ENCODE measurements around the gene MAST4.

Gene MAST4

DNA sequence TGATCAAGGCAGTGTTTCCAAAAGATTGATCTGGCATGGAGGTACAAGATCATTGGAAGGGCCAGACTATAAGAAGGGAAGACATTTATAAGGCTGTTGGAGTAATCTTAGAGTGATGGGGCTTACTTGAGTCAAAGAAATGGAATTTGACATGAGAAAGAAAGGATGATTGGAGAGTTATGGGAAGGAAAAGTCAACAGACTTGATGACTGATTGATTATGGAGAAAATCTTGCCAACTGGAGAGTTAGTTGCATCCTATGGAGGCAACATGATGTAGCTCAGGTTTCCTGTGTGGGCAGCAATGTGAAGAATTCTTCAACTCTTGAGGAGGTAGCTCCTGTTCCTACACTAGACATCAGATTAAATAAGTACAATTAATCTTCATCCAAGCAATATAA is 10.9 kb upstream of the MAST4 start:
- Histone ChIP-seq H3K36me3 (ENCODE audit: control insufficient read depth, insufficient read depth, low read length) (no peaks in the 10 kb centered on the region), H3K4me3 (replicated peaks; ENCODE audit: low read depth, low read length) (no peak overlapping the region), H3K27me3 (replicated peaks; ENCODE audit: control insufficient read depth, insufficient read depth, low read length) (peaks cover 2% of the 10 kb centered on the region; the same call in 1 of the 2 replicates)
- DNase-seq (ENCODE audit: extremely low read depth, insufficient read length) = no peak
- TF ChIP-seq, protein P1, sequence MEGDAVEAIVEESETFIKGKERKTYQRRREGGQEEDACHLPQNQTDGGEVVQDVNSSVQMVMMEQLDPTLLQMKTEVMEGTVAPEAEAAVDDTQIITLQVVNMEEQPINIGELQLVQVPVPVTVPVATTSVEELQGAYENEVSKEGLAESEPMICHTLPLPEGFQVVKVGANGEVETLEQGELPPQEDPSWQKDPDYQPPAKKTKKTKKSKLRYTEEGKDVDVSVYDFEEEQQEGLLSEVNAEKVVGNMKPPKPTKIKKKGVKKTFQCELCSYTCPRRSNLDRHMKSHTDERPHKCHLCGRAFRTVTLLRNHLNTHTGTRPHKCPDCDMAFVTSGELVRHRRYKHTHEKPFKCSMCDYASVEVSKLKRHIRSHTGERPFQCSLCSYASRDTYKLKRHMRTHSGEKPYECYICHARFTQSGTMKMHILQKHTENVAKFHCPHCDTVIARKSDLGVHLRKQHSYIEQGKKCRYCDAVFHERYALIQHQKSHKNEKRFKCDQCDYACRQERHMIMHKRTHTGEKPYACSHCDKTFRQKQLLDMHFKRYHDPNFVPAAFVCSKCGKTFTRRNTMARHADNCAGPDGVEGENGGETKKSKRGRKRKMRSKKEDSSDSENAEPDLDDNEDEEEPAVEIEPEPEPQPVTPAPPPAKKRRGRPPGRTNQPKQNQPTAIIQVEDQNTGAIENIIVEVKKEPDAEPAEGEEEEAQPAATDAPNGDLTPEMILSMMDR (IDR thresholded peaks at IDR 0.05; ENCODE audit: insufficient read depth, low read length, poor library complexity, severe bottlenecking) = no peak

GRCh38 chr5:66587771-66588170 is 8.4 kb upstream of the MAST4 start:
- no peak for DNase-seq (ENCODE audit: extremely low read depth, insufficient read length)
- no peaks in the 10 kb centered on the region for H3K36me3 ChIP-seq (ENCODE audit: control insufficient read depth, insufficient read depth, low read length)
- TF ChIP-seq, protein P1 (IDR thresholded peaks at IDR 0.05; ENCODE audit: insufficient read depth, low read length, poor library complexity, severe bottlenecking) = no peak
- peaks cover 2% of the 10 kb centered on the region; the same call in 1 of the 2 replicates for H3K27me3 ChIP-seq (replicated peaks; ENCODE audit: control insufficient read depth, insufficient read depth, low read length)
- no peak overlapping the region for H3K4me3 ChIP-seq (replicated peaks; ENCODE audit: low read depth, low read length)

DNA sequence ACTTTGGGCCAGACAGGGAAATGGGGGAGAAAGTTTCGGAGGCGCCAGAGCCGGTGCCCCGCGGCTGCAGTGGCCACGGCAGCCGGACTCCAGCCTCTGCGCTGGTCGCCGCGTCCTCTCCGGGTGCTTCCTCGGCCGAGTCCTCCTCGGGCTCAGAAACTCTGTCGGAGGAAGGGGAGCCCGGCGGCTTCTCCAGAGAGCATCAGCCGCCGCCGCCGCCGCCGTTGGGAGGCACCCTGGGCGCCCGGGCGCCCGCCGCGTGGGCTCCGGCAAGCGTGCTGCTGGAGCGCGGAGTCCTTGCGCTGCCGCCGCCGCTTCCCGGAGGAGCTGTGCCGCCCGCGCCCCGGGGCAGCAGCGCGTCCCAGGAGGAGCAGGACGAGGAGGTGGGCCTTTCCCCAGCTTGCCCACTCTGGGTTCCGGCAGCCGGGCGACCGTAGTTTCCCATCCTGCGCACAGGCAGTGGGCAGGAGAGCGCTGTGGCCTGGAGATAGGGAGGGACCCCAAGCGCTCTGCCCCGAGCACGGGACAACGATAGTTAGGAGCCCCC is 516 bp downstream of the MAST4 start:
- Histone ChIP-seq H3K27me3 (replicated peaks; ENCODE audit: control insufficient read depth, insufficient read depth, low read length) (no peaks in the 10 kb centered on the region; the same call in none of the 2 replicates), H3K36me3 (ENCODE audit: control insufficient read depth, insufficient read depth, low read length) (no peaks in the 10 kb centered on the region), H3K4me3 (replicated peaks; ENCODE audit: low read depth, low read length) (peak overlapping the region; percentile 64)
- TF ChIP-seq, protein P1 (IDR thresholded peaks at IDR 0.05; ENCODE audit: insufficient read depth, low read length, poor library complexity, severe bottlenecking) = no peak
- DNase-seq (ENCODE audit: extremely low read depth, insufficient read length) = no peak

DNA sequence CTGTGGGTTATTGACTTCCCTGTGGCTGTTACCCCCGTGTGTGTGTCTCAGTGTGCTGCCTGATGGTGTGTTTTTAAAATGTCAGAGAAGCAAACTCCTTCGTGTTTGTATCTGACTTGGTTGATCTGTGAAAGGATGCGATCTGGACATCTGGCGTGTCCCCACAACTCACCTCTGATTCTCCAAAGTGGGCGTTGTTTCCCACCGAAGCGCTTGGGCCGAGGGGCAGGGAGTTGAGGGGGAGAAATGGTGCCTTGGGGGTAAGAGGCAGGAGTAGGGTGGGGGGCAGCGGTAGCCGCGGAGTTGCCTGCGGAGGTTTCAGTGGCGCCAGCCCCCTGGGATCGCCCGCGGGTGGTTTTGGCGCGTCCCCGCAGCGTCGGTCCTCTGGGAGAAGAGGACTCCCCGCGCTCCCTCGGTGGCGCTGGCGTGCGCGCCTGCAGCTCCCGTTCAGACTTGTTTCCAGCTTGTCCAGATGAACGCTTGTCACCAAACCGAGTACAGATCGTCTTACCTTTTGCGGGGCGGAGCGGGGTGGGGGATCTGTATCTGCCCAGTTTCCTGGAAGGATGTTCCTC is 1.1 kb downstream of the MAST4 start:
- peak overlapping the region; percentile 64 for H3K4me3 ChIP-seq (replicated peaks; ENCODE audit: low read depth, low read length)
- TF ChIP-seq, protein P1 (IDR thresholded peaks at IDR 0.05; ENCODE audit: insufficient read depth, low read length, poor library complexity, severe bottlenecking) = peak; percentile 17
- H3K36me3 ChIP-seq (ENCODE audit: control insufficient read depth, insufficient read depth, low read length) = no peaks in the 10 kb centered on the region
- DNase-seq (ENCODE audit: extremely low read depth, insufficient read length) = peak; percentile 25
- H3K27me3 ChIP-seq (replicated peaks; ENCODE audit: control insufficient read depth, insufficient read depth, low read length) = no peaks in the 10 kb centered on the region; the same call in none of the 2 replicates

DNA sequence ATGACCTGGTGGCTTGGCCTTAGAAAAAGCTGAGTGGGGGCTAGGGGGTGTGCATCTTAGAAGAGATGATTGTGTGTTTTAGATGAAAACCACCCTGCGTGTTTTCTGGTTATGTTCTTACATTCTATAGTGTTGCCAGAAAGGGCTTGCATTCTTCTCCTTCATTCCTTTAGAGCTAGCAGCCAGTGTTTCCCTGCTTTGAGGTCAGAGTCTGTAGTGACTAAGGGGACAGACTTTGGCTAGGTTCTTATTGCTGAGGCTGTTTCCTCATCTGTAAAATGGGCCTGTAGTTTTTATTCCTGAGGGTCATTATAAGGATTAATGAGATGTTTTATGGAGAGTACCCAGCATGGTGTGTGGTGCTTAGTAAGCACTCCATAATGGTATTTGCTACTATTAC is 6.4 kb downstream of the MAST4 start:
- no peak for DNase-seq (ENCODE audit: extremely low read depth, insufficient read length)
- Histone ChIP-seq H3K4me3 (replicated peaks; ENCODE audit: low read depth, low read length) (no peak overlapping the region), H3K36me3 (ENCODE audit: control insufficient read depth, insufficient read depth, low read length) (no peaks in the 10 kb centered on the region), H3K27me3 (replicated peaks; ENCODE audit: control insufficient read depth, insufficient read depth, low read length) (no peaks in the 10 kb centered on the region; the same call in 1 of the 2 replicates)
- TF ChIP-seq, protein P1 (IDR thresholded peaks at IDR 0.05; ENCODE audit: insufficient read depth, low read length, poor library complexity, severe bottlenecking) = no peak

Measured in GM06990 (cell line).